ENCODE results near the gene COL5A3.
"Not testable (repeated sequence)": the region's sequence is repeated elsewhere in the genome, so short reads cannot be mapped to it uniquely, and the experiment has no call there.

COL5A3 gene

GRCh38 chr19:9971166-9971897, 39.0 kb downstream of the COL5A3 start:
- DNase-seq (ENCODE audit: low read depth in 2 of 2): no peak

- DNase-seq (ENCODE audit: low read depth in 2 of 2): no peak
These were observed 39.8 kb downstream of the COL5A3 start for GRCh38 chr19:9970481-9970880.

- DNase-seq (ENCODE audit: low read depth in 2 of 2): no peak
These were observed 40.7 kb downstream of the COL5A3 start for GRCh38 chr19:9969688-9969975.

GRCh38 chr19:9968820-9969687, 41.2 kb downstream of the COL5A3 start:
- no peak for DNase-seq (ENCODE audit: low read depth in 2 of 2)

- no peak for DNase-seq (ENCODE audit: low read depth in 2 of 2)
These were observed 43.0 kb downstream of the COL5A3 start for GRCh38 chr19:9967326-9967725.

GRCh38 chr19:9966448-9966847, 43.9 kb downstream of the COL5A3 start:
- no peak for DNase-seq (ENCODE audit: low read depth in 2 of 2)

- DNase-seq (ENCODE audit: low read depth in 2 of 2): no peak
These were observed 44.3 kb downstream of the COL5A3 start for GRCh38 chr19:9966024-9966423.

- DNase-seq (ENCODE audit: low read depth in 2 of 2): no peak
These were observed 47.5 kb downstream of the COL5A3 start for GRCh38 chr19:9962623-9963290.

- no peak for DNase-seq (ENCODE audit: low read depth in 2 of 2)
These were observed 49.2 kb downstream of the COL5A3 start for GRCh38 chr19:9961103-9961502.

GRCh38 chr19:9958379-9958821, 51.9 kb downstream of the COL5A3 start:
- no peak for DNase-seq (ENCODE audit: low read depth in 2 of 2)

GRCh38 chr19:9956956-9957355, 53.3 kb downstream of the COL5A3 start:
- DNase-seq (ENCODE audit: low read depth in 2 of 2): no peak

- DNase-seq (ENCODE audit: low read depth in 2 of 2): no peak
These were observed 56.3 kb downstream of the COL5A3 start for GRCh38 chr19:9953802-9954542.

- no peak for DNase-seq (ENCODE audit: low read depth in 2 of 2)
These were observed 58.0 kb downstream of the COL5A3 start for GRCh38 chr19:9952276-9952675.

GRCh38 chr19:9947441-9947840, 62.9 kb downstream of the COL5A3 start:
- no peak for DNase-seq (ENCODE audit: low read depth in 2 of 2)

GRCh38 chr19:9946528-9947125, 63.7 kb downstream of the COL5A3 start:
- not testable (repeated sequence) for DNase-seq (ENCODE audit: low read depth in 2 of 2)

- no peak for DNase-seq (ENCODE audit: low read depth in 2 of 2)
These were observed 64.9 kb downstream of the COL5A3 start for GRCh38 chr19:9945319-9945966.

- DNase-seq (ENCODE audit: low read depth in 2 of 2): no peak
These were observed 66.6 kb downstream of the COL5A3 start for GRCh38 chr19:9943744-9944143.

GRCh38 chr19:9941671-9942070, 68.6 kb downstream of the COL5A3 start:
- no peak for DNase-seq (ENCODE audit: low read depth in 2 of 2)

GRCh38 chr19:9941231-9941630, 69.1 kb downstream of the COL5A3 start:
- DNase-seq (ENCODE audit: low read depth in 2 of 2): no peak

GRCh38 chr19:9940778-9941177, 69.5 kb downstream of the COL5A3 start:
- DNase-seq (ENCODE audit: low read depth in 2 of 2): no peak

GRCh38 chr19:9939301-9939913, 70.9 kb downstream of the COL5A3 start:
- DNase-seq (ENCODE audit: low read depth in 2 of 2): no peak
